Smooth muscle cell (in vitro differentiated cells): ENCODE results near the gene ACSL5. TPM values are rescaled to one million over a fixed set of nuclear protein-coding genes. Genes with fewer than 3 reads are reported as not detected.
"Not testable (repeated sequence)": the region's sequence is repeated elsewhere in the genome, so short reads cannot be mapped to it uniquely, and the experiment has no call there.

Experiments
- DNase-seq: peaks from one replicate; lab custom pipeline; 2025; ENCODE audit not compliant: unreplicated experiment; lab: John Stamatoyannopoulos, UW
- H2AFZ ChIP-seq: fragments of 200-600 bp; sonication (generic); 2 replicates; pipeline ENCODE4 v1.6.0; 2016; ENCODE audit warnings: antibody characterized with exemption, low read depth, mild to moderate bottlenecking
- H3F3A ChIP-seq: fragments of 200-600 bp; sonication (generic); 2 replicates; pipeline ENCODE4 v1.6.0; 2017; ENCODE audit warnings: antibody characterized with exemption, low read depth
- H3K27ac ChIP-seq: fragments of 200-600 bp; sonication (generic); 2 replicates; pipeline ENCODE4 v1.5.1; 2016; ENCODE audit warnings: low read depth, mild to moderate bottlenecking
- H3K27me3 ChIP-seq: fragments of 200-600 bp; sonication (generic); 2 replicates; pipeline ENCODE4 v1.6.1; 2016; ENCODE audit warnings: low read depth, mild to moderate bottlenecking
- H3K36me3 ChIP-seq: fragments of 200-600 bp; sonication (generic); 2 replicates; pipeline ENCODE4 v1.5.1; 2016; ENCODE audit warnings: low read depth
- H3K4me1 ChIP-seq: fragments of 200-600 bp; sonication (generic); 2 replicates; pipeline ENCODE4 v1.5.1; 2016; ENCODE audit warnings: low read depth
- H3K4me2 ChIP-seq: fragments of 200-600 bp; sonication (generic); 2 replicates; pipeline ENCODE4 v1.6.0; 2016; ENCODE audit warnings: mild to moderate bottlenecking
- H3K4me3 ChIP-seq: fragments of 200-600 bp; sonication (generic); 2 replicates; pipeline ENCODE4 v1.5.1; 2016; ENCODE audit warnings: mild to moderate bottlenecking
- H3K79me2 ChIP-seq: fragments of 200-600 bp; sonication (generic); 2 replicates; pipeline ENCODE4 v1.6.0; 2016; ENCODE audit warnings: low read depth, mild to moderate bottlenecking
- H3K9ac ChIP-seq: fragments of 200-600 bp; sonication (generic); 2 replicates; pipeline ENCODE4 v1.6.0; 2016; ENCODE audit warnings: low read depth
- H3K9me3 ChIP-seq: fragments of 200-600 bp; sonication (generic); replicated peaks from 2 replicates; pipeline ENCODE4 v1.5.1; 2016; ENCODE audit warnings: low read depth
- H4K20me1 ChIP-seq: fragments of 200-600 bp; sonication (generic); 2 replicates; pipeline ENCODE4 v1.6.0; 2016; ENCODE audit warnings: low read depth
- WGBS: methylation state at CpG from one replicate; pipeline ENCODE4 v1.1.7; 2016; ENCODE audit warnings: low lambda C conversion rate; 5-methylcytosine and 5-hydroxymethylcytosine counted together
- polyA plus RNA-seq: library from polyadenylated mRNA; unstranded; fragments of >200 nt; fragmentation: Nextera tagmentation; extraction: Ambion mirVana; gene quantifications from 2 replicates; pipeline ENCODE4 v1.2.1, GENCODE V29; 2016
- total RNA-seq: library from RNA; depleted of rRNA; stranded (reverse); fragments of >200 nt; gene quantifications from 2 replicates; pipeline ENCODE4 v1.2.3, GENCODE V29; 2014
- TF ChIP-seq, protein P1 (sequence below): fragments of 200-600 bp; sonication (generic); IDR thresholded peaks from 2 replicates; pipeline ENCODE4 v1.5.1; 2017; ENCODE audit warnings: borderline replicate concordance, mild to moderate bottlenecking, antibody characterized with exemption; ENCODE audit not compliant: insufficient read depth, poor library complexity, severe bottlenecking

Gene ACSL5
- total and polyA plus RNA-seq, 2 experiments from 2014 or later, result 0.61 TPM; not detected in 1

DNA sequence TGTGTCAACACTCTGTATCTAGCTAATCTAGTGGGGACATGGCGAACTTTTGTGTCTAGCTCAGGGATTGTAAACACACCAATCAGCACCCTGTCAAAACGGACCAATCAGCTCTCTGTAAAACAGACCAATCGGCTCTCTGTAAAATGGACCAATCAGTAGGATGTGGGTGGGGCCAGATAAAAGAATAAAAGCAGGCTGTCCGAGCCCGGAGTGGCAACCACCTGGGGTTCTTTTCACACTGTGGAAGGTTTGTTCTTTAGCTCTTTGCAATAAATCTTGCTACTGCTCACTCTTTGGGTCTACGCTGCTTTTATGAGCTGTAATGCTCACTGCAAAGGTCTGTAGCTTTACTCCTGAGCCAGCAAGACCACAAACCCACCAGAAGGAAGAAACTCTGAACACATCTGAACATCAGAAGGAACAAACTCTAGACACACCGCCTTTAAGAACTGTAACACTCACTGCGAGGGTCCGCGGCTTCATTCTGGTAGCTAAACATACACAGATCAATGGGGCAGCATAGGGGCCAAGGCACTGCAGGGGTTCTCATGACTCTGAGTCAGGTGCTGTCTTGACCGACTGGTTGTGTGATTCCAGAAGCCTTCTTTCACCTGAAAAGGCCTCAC, 1.6 kb upstream of the ACSL5 start:
- H3K4me2 ChIP-seq, H3K27ac ChIP-seq, H2AFZ ChIP-seq, H3K4me1 ChIP-seq, DNase-seq, H3K27me3 ChIP-seq, H4K20me1 ChIP-seq, H3F3A ChIP-seq, H3K36me3 ChIP-seq, H3K79me2 ChIP-seq, H3K9ac ChIP-seq, H3K4me3 ChIP-seq, H3K9me3 ChIP-seq: not testable (repeated sequence)
- WGBS, result 95% methylated on average over 11 of the region's 11 CpGs

DNA sequence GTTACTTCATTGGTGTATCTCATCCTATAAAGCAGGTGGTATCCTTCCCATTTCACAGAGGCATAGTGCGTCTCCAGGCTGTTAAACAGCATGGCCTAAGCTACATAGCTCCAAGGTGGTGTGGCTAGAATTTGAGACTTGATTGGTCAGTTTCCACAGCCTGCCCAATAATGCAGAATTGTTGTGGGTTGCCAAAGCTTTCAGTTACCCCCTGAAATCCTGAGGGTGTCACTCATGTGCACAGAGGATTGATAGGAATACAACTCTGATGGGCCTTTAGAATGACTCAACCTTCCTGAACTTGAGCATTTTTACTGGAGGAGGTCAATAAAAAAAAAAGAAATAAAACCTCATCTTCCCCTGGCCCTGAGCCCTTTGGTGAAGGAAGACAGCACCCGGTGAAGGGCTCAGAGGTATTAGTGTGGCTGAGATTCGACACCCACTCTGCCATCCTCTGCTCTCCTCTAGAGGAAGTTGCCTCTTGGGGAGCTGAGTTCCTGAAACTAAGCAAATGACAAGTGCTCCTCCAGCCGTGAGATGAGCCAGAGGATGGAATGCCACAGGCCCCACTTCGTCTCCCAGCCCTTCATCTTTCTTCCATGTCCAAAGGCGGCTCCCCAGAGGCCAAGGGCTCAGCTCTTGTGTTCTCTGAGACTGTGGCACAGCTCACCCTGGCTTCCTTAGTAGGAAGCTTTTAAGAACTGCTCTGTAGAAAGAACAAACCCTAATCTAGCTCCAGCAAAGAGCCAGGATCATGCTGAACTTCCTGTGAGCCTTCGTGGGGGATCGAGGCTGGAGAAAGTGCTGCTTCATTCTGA, 1.0 kb downstream of the ACSL5 start:
- H4K20me1 ChIP-seq, result no peaks in the 10 kb centered on the region

DNA sequence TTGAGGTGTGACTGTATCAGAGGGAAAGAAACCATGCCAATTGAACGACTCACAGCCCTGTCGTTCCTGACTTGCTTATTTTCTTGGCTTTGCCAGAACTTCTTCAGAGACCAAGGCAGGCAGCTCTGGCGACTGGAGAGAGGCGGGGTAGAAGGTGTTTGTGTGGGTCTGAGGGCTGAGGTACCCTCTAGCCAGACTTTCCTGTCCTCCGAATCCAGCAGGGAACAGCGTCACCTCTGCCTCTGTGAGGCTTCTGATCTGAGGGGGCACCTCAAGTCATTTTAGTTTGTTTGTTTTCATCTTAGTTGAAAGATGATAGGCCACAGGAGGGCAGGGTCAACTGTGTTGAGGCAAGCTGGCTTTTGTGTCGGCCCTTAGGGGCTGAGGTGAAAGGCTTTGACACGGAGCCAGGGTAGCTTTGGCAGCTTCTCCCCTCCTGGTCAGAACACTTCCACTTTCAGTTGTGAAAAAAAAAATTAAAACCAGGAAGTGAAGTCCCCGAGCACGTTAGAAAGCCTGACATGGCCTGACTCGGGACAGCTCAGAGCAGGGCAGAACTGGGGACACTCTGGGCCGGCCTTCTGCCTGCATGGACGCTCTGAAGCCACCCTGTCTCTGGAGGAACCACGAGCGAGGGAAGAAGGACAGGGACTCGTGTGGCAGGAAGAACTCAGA, 1.9 kb downstream of the ACSL5 start:
- TF ChIP-seq, protein P1, sequence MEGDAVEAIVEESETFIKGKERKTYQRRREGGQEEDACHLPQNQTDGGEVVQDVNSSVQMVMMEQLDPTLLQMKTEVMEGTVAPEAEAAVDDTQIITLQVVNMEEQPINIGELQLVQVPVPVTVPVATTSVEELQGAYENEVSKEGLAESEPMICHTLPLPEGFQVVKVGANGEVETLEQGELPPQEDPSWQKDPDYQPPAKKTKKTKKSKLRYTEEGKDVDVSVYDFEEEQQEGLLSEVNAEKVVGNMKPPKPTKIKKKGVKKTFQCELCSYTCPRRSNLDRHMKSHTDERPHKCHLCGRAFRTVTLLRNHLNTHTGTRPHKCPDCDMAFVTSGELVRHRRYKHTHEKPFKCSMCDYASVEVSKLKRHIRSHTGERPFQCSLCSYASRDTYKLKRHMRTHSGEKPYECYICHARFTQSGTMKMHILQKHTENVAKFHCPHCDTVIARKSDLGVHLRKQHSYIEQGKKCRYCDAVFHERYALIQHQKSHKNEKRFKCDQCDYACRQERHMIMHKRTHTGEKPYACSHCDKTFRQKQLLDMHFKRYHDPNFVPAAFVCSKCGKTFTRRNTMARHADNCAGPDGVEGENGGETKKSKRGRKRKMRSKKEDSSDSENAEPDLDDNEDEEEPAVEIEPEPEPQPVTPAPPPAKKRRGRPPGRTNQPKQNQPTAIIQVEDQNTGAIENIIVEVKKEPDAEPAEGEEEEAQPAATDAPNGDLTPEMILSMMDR, result no peak
- DNase-seq, result no peak
- H2AFZ ChIP-seq, result no peak overlapping the region

More for the DNA sequence above, 1.0 kb downstream of the ACSL5 start:
- Histone ChIP-seq H3K9me3 (no peaks in the 10 kb centered on the region), H3K4me1 (peaks cover 8% of the 10 kb centered on the region), H3K27ac (peak overlapping the region; percentile 15), H3K27me3 (no peaks in the 10 kb centered on the region), H2AFZ (peak overlapping the region; percentile 69), H3K4me2 (peak overlapping the region; percentile 31), H3K9ac (no peak overlapping the region), H3K4me3 (no peak overlapping the region), H3K79me2 (no peaks in the 10 kb centered on the region), H3F3A (no peaks in the 10 kb centered on the region), H3K36me3 (no peaks in the 10 kb centered on the region)
- DNase-seq, result no peak
- 58% methylated on average over 8 of the region's 8 CpGs for WGBS
- TF ChIP-seq, protein P1, result no peak

DNA sequence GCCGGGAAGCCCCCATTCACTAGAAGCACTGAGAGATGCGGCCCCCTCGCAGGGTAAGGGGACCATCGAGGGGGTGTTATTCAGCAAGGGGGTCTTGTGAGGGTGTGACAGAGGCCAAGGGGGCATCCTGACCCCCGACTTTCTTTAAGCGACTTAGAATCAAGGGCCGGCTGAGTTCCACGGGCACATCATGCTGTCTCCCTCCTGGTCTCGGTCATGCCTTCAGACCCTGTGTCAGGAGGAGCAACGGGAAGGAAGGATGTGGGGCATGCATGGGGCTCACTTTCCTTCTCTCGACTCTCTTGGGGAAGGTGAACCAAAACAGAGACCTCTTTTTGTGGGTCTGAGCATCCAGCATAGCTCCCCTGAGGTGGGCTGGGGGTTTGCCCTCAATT, 2.5 kb downstream of the ACSL5 start:
- Histone ChIP-seq H3K9me3 (no peaks in the 10 kb centered on the region), H3K27me3 (no peaks in the 10 kb centered on the region), H3F3A (no peaks in the 10 kb centered on the region), H3K9ac (no peak overlapping the region), H3K4me1 (peaks cover 8% of the 10 kb centered on the region), H4K20me1 (no peaks in the 10 kb centered on the region), H3K79me2 (no peaks in the 10 kb centered on the region), H3K4me2 (no peak overlapping the region), H3K36me3 (no peaks in the 10 kb centered on the region), H2AFZ (no peak overlapping the region), H3K27ac (no peak overlapping the region), H3K4me3 (no peak overlapping the region)
- DNase-seq, result no peak
- TF ChIP-seq, protein P1, result no peak
- 96% methylated on average over 11 of the region's 11 CpGs for WGBS

More for the DNA sequence above, 1.9 kb downstream of the ACSL5 start:
- Histone ChIP-seq H3K4me2 (peak overlapping the region; percentile 31), H4K20me1 (no peaks in the 10 kb centered on the region), H3K36me3 (no peaks in the 10 kb centered on the region), H3K79me2 (no peaks in the 10 kb centered on the region), H3K4me1 (peaks cover 8% of the 10 kb centered on the region), H3K27ac (no peak overlapping the region), H3K9ac (no peak overlapping the region), H3K27me3 (no peaks in the 10 kb centered on the region), H3F3A (no peaks in the 10 kb centered on the region), H3K9me3 (no peaks in the 10 kb centered on the region), H3K4me3 (no peak overlapping the region)
- 79% methylated on average over 16 of the region's 16 CpGs for WGBS

DNA sequence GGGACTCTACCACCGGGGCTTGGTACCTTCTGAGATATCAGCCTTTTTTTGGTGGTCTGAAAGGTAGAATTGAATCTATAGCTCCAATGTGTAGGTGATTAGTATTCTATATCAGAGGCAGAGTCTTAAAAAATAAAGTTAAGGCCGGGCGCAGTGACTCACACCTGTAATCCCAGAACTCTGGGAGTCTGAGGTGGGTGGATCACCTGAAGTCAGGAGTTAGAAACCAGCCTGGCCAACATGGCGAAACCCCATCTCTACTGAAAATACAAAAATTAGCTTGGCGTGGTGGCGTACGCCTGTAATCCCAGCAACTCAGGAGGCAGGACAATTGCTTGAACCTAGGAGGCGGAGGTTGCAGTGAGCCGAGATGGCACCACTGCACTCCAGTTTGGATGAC, 3.2 kb downstream of the ACSL5 start:
- H3K4me3 ChIP-seq, H3K36me3 ChIP-seq, H3K27ac ChIP-seq, H3K9me3 ChIP-seq, H3K4me1 ChIP-seq, H2AFZ ChIP-seq, H3K79me2 ChIP-seq, H4K20me1 ChIP-seq, H3K4me2 ChIP-seq, H3F3A ChIP-seq, H3K27me3 ChIP-seq, H3K9ac ChIP-seq, DNase-seq: not testable (repeated sequence)
- WGBS, result 96% methylated on average over 9 of the region's 9 CpGs
